GM23338 (cell line): ENCODE data around the gene ZNF746. TPM values are rescaled to one million over a fixed set of nuclear protein-coding genes. Genes with fewer than 3 reads are reported as not detected.

Source experiments
- ATAC-seq: fragments of 200-7000 bp; cut with Tn5 transposase; 3 replicates; pipeline ENCODE4 v1.9.1; 2020
- DNase-seq: peaks from one replicate; pipeline ENCODE4 v3.0.0-alpha.2; 2015; ENCODE audit warnings: low spot score
- H2AFZ ChIP-seq: fragments of 200-600 bp; sonication (generic); 2 replicates; pipeline ENCODE4 v1.8.0; 2016; ENCODE audit warnings: antibody characterized with exemption, mild to moderate bottlenecking, moderate library complexity
- H3F3A ChIP-seq: fragments of 200-600 bp; sonication (generic); replicated peaks from 2 replicates; pipeline ENCODE4 v1.8.0; 2017; ENCODE audit warnings: antibody characterized with exemption, mixed run types, low read depth
- H3K27ac ChIP-seq: fragments of 200-600 bp; sonication (generic); 2 replicates; pipeline ENCODE4 v1.6.1; 2016; ENCODE audit warnings: low read depth
- H3K27me3 ChIP-seq: fragments of 200-600 bp; sonication (generic); 2 replicates; pipeline ENCODE4 v1.8.0; 2016; ENCODE audit warnings: mild to moderate bottlenecking, mixed run types, moderate library complexity; ENCODE audit not compliant: insufficient read depth
- H3K36me3 ChIP-seq: fragments of 200-600 bp; sonication (generic); 2 replicates; pipeline ENCODE4 v1.8.0; 2016; ENCODE audit warnings: mild to moderate bottlenecking; ENCODE audit not compliant: insufficient read depth
- H3K4me1 ChIP-seq: fragments of 200-600 bp; sonication (generic); 2 replicates; pipeline ENCODE4 v1.8.0; 2016; ENCODE audit warnings: mild to moderate bottlenecking, moderate library complexity; ENCODE audit not compliant: insufficient read depth
- H3K4me2 ChIP-seq: fragments of 200-600 bp; sonication (generic); 2 replicates; pipeline ENCODE4 v1.7.1; 2017; ENCODE audit warnings: mixed run types
- H3K4me3 ChIP-seq: fragments of 200-600 bp; sonication (generic); 2 replicates; pipeline ENCODE4 v1.6.1; 2016; ENCODE audit warnings: mixed run types
- H3K79me2 ChIP-seq: fragments of 200-600 bp; sonication (generic); replicated peaks from 2 replicates; pipeline ENCODE4 v1.8.0; 2017; ENCODE audit warnings: mild to moderate bottlenecking; ENCODE audit not compliant: insufficient read depth
- H3K9me2 ChIP-seq: fragments of 200-600 bp; sonication (generic); 2 replicates; pipeline ENCODE4 v1.8.0; 2017; ENCODE audit not compliant: insufficient read depth
- H4K20me1 ChIP-seq: fragments of 200-600 bp; sonication (generic); replicated peaks from 2 replicates; pipeline ENCODE4 v1.8.0; 2017; ENCODE audit warnings: mild to moderate bottlenecking; ENCODE audit not compliant: insufficient read depth
- H3K27ac Mint-ChIP-seq: 2 replicates; pipeline ENCODE4 v1.8.0; 2020; ENCODE audit warnings: inconsistent platforms, mild to moderate bottlenecking, moderate library complexity, mixed read lengths
- H3K27me3 Mint-ChIP-seq: 3 replicates; pipeline ENCODE4 v1.8.0; 2022; ENCODE audit warnings: low read depth, mild to moderate bottlenecking, moderate library complexity, mixed read lengths, inconsistent platforms; ENCODE audit not compliant: insufficient read depth, poor library complexity
- H3K36me3 Mint-ChIP-seq: 3 replicates; pipeline ENCODE4 v1.8.0; 2021; ENCODE audit warnings: low read depth, mild to moderate bottlenecking, inconsistent platforms, moderate library complexity, mixed read lengths
- H3K4me1 Mint-ChIP-seq: 3 replicates; pipeline ENCODE4 v1.8.0; 2020; ENCODE audit warnings: mild to moderate bottlenecking, inconsistent platforms, mixed read lengths
- H3K4me3 Mint-ChIP-seq: 3 replicates; pipeline ENCODE4 v1.8.0; 2021; ENCODE audit warnings: moderate library complexity, mild to moderate bottlenecking, inconsistent platforms, mixed read lengths
- H3K9me3 Mint-ChIP-seq: 3 replicates; pipeline ENCODE4 v1.8.0; 2020; ENCODE audit warnings: moderate library complexity, mild to moderate bottlenecking, inconsistent platforms, mixed read lengths
- CREB1 ChIP-seq: fragments of 250-450 bp; sonication (Bioruptor Pico); IDR thresholded peaks from 2 replicates; pipeline ENCODE4 v1.5.0; 2020; ENCODE audit warnings: low read depth, mild to moderate bottlenecking, moderate library complexity
- CTCF ChIP-seq, 2 experiments: fragments of 200-600 bp in 1 of 2; sonication (generic) in 1 of 2; conservative IDR thresholded peaks; 2 replicates each; pipeline versions ENCODE4 v1.5.1 to v1.6.1; 2016 to 2017; ENCODE audit warnings: antibody characterized with exemption in 2 of 2, low read depth in 2 of 2, mild to moderate bottlenecking in 2 of 2, moderate library complexity in 1 of 2
- EZH2 ChIP-seq: fragments of 200-600 bp; sonication (generic); IDR thresholded peaks from one replicate; pipeline ENCODE4 v1.8.0; 2017; ENCODE audit warnings: antibody characterized with exemption, mild to moderate bottlenecking, low read depth; ENCODE audit not compliant: unreplicated experiment
- EZH2phosphoT487 ChIP-seq: fragments of 200-600 bp; sonication (generic); IDR thresholded peaks from one replicate; pipeline ENCODE4 v1.8.1; 2018; ENCODE audit warnings: antibody characterized with exemption; ENCODE audit not compliant: unreplicated experiment
- JUNB ChIP-seq: IDR thresholded peaks from one replicate; pipeline ENCODE4 v1.6.1; 2016; ENCODE audit warnings: antibody characterized with exemption; ENCODE audit not compliant: unreplicated experiment
- NANOG ChIP-seq: IDR thresholded peaks from 2 replicates; pipeline ENCODE4 v1.6.1; 2016; ENCODE audit warnings: antibody characterized with exemption, borderline replicate concordance
- POLR2AphosphoS5 ChIP-seq: IDR thresholded peaks from 2 replicates; pipeline ENCODE4 v1.6.1; 2016; ENCODE audit warnings: antibody characterized with exemption, low read depth
- REST ChIP-seq: IDR thresholded peaks from one replicate; pipeline ENCODE4 v1.6.1; 2018; ENCODE audit warnings: antibody characterized with exemption; ENCODE audit not compliant: unreplicated experiment
- STAT1 ChIP-seq: IDR thresholded peaks from one replicate; pipeline ENCODE4 v1.6.1; 2016; ENCODE audit warnings: antibody characterized with exemption; ENCODE audit not compliant: unreplicated experiment
- ZNF114 ChIP-seq: fragments of 250-450 bp; sonication (Bioruptor Pico); IDR thresholded peaks from 2 replicates; pipeline ENCODE4 v1.5.0; 2020; ENCODE audit warnings: mild to moderate bottlenecking, moderate library complexity
- ZNF331 ChIP-seq: fragments of 250-450 bp; sonication (Bioruptor Pico); IDR thresholded peaks from 2 replicates; pipeline ENCODE4 v1.5.0; 2020; ENCODE audit warnings: low read depth, mild to moderate bottlenecking, moderate library complexity
- ZNF462 ChIP-seq: fragments of 250-450 bp; sonication (Bioruptor Pico); IDR thresholded peaks from 2 replicates; pipeline ENCODE4 v1.5.0; 2020; ENCODE audit warnings: mild to moderate bottlenecking, moderate library complexity
- polyA plus RNA-seq: library from polyadenylated mRNA; unstranded; fragments of >200 nt; fragmentation: Nextera tagmentation; extraction: Ambion mirVana; gene quantifications from 2 replicates; pipeline ENCODE4 v1.2.1, GENCODE V29; 2016
- total RNA-seq: library from RNA; depleted of rRNA; stranded (reverse); fragments of >200 nt; shearing (Covaris generic); gene quantifications from 2 replicates; pipeline ENCODE4 v1.2.3, GENCODE V29; 2014
- TF ChIP-seq, protein P1 (sequence below): IDR thresholded peaks from 2 replicates; pipeline ENCODE4 v1.6.1; 2016; ENCODE audit warnings: antibody characterized with exemption

Gene ZNF746
- total and polyA plus RNA-seq, 2 experiments from 2014 or later = 10.0 to 18.6 TPM

- H3K79me2 ChIP-seq = no peaks in the 10 kb centered on the region
- no peak for DNase-seq
- H3K4me3 ChIP-seq = no peak overlapping the region
- no peak overlapping the region for H3K4me2 ChIP-seq
- no peak overlapping the region for H3K27ac Mint-ChIP-seq
- no peaks in the 10 kb centered on the region for H3K4me1 ChIP-seq
- H3F3A ChIP-seq = no peaks in the 10 kb centered on the region
- peaks cover 93% of the 10 kb centered on the region for H3K9me3 Mint-ChIP-seq
- H3K27me3 Mint-ChIP-seq = no peaks in the 10 kb centered on the region
- peaks cover 27% of the 10 kb centered on the region; the same call in 2 of the 3 replicates for H3K36me3 Mint-ChIP-seq
- H4K20me1 ChIP-seq = no peaks in the 10 kb centered on the region
- peaks cover 4% of the 10 kb centered on the region for H3K36me3 ChIP-seq
- H2AFZ ChIP-seq = no peak overlapping the region
- no peak overlapping the region for H3K27ac ChIP-seq
- H3K9me2 ChIP-seq = no peaks in the 10 kb centered on the region
- H3K4me3 Mint-ChIP-seq = no peak overlapping the region
- ATAC-seq = no peak
- TF ChIP-seq JUNB (no peak), POLR2AphosphoS5 (no peak), ZNF462 (CRISPR knock-in tag) (no peak), EZH2 (no peak), ZNF114 (no peak), EZH2phosphoT487 (no peak), REST (no peak), NANOG (no peak), CTCF (conservative IDR thresholded peaks at IDR 0.05; ENCODE audit: low read depth in 2 of 2) (no peak), CREB1 (no peak), ZNF331 (CRISPR knock-in tag) (no peak), STAT1 (no peak)
- TF ChIP-seq, protein P1, sequence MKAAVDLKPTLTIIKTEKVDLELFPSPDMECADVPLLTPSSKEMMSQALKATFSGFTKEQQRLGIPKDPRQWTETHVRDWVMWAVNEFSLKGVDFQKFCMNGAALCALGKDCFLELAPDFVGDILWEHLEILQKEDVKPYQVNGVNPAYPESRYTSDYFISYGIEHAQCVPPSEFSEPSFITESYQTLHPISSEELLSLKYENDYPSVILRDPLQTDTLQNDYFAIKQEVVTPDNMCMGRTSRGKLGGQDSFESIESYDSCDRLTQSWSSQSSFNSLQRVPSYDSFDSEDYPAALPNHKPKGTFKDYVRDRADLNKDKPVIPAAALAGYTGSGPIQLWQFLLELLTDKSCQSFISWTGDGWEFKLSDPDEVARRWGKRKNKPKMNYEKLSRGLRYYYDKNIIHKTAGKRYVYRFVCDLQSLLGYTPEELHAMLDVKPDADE = no peak
- H3K4me1 Mint-ChIP-seq = no peaks in the 10 kb centered on the region
- no peaks in the 10 kb centered on the region for H3K27me3 ChIP-seq
These were observed 35.0 kb upstream of the ZNF746 start for GRCh38 chr7:149532654-149533053.
